Upper lobe of left lung (tissue), 6 donors: ENCODE measurements around the gene IRF3. TPM values are rescaled to one million over a fixed set of nuclear protein-coding genes. Genes with fewer than 3 reads are reported as not detected.
A peak's percentile ranks its signal among the peaks of the same experiment; 100 is the strongest.

ENCODE experiments used
- ATAC-seq, 2 donors: fragments of 200-7000 bp; cut with Tn5 transposase; one replicate each; pipeline ENCODE4 v1.9.1; 2022; ENCODE audit warnings: mild to moderate bottlenecking in 2 of 2, moderate library complexity in 2 of 2; ENCODE audit not compliant: low FRiP score in 2 of 2
- DNase-seq, 2 donors: peaks; one replicate each; pipeline ENCODE4 v3.0.0-alpha.2; 2019 to 2020
- H3K27ac ChIP-seq, 4 donors: fragments of 200-600 bp; sonication (generic); one replicate each; pipeline ENCODE4 v1.5.1; 2016 to 2019
- H3K27me3 ChIP-seq, 4 donors: fragments of 200-600 bp; sonication (generic); one replicate each; pipeline ENCODE4 v1.5.1; 2017 to 2019
- H3K36me3 ChIP-seq, 4 donors: fragments of 200-600 bp; sonication (generic); one replicate each; pipeline ENCODE4 v1.5.1; 2016 to 2019
- H3K4me1 ChIP-seq, 4 donors: fragments of 200-600 bp; sonication (generic); one replicate each; pipeline ENCODE4 v1.5.1; 2018 to 2019
- H3K4me3 ChIP-seq, 4 donors: fragments of 200-600 bp; sonication (generic); one replicate each; pipeline ENCODE4 v1.5.1; 2017 to 2019; ENCODE audit warnings: mild to moderate bottlenecking in 2 of 4, moderate library complexity in 1 of 4
- H3K9me3 ChIP-seq, 4 donors: fragments of 200-600 bp; sonication (generic); one replicate each; pipeline ENCODE4 v1.5.1; 2018 to 2019
- CTCF ChIP-seq, 6 experiments: fragments of 450-650 bp in 4 of 6; fragments of 200-600 bp in 2 of 6; sonication (generic) in 2 of 6; IDR thresholded peaks; one replicate each; pipeline ENCODE4 v1.5.1; 2016 to 2019; ENCODE audit warnings: antibody characterized with exemption in 6 of 6
- EP300 ChIP-seq, 4 donors: sonication (generic); formaldehyde crosslinking; IDR thresholded peaks; one replicate each; pipeline ENCODE4 v1.5.1; 2017; ENCODE audit warnings: antibody characterized with exemption in 4 of 4, control low read depth in 2 of 4
- POLR2A ChIP-seq, 4 donors: fragments of 450-650 bp; IDR thresholded peaks; one replicate each; pipeline ENCODE4 v1.5.1; 2016 to 2017; ENCODE audit warnings: antibody characterized with exemption in 4 of 4, mild to moderate bottlenecking in 2 of 4
- POLR2AphosphoS5 ChIP-seq, 2 donors: sonication (generic); formaldehyde crosslinking; IDR thresholded peaks; one replicate each; pipeline ENCODE4 v1.5.1; 2017; ENCODE audit warnings: antibody characterized with exemption in 2 of 2
- WGBS, 2 donors: methylation state at CpG; one replicate each; pipeline ENCODE4 v1.1.5; 2017 to 2018; 5-methylcytosine and 5-hydroxymethylcytosine counted together
- total RNA-seq, 6 donors: library from RNA; depleted of rRNA in 4 of 6; stranded (reverse); fragments of >200 nt in 4 of 6; gene quantifications; one replicate each; pipeline versions ENCODE4 v1.1.0 to v1.2.1, GENCODE V29; 2016 to 2021
- donor health status: DM: no; HTN: no; CAD: no; lungs with moderate emphysema.
- donor health status: DM: no; HTN: yes; CAD: no; lungs with severe emphysema.

The IRF3 gene
- total RNA-seq, 6 donors from 2014 or later: 50.5 to 210 (median 99.1) TPM

DNA sequence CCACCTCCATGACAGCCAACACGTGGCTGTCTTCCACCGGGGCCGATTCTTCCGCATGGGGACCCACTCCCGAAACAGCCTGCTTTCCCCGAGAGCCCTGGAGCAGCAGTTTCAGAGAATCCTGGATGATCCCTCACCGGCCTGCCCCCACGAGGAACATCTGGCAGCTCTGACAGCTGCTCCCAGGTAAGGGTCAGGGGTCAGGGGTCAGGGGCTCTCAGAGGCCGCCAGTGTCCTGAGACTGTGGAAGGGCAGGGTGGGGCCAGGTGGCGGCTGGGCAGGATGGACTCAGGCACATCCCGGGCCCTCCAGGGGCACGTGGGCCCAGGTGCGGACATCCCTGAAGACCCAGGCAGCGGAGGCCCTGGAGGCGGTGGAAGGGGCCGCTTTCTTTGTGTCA is 40.3 kb upstream of the IRF3 start:
- WGBS, 2 donors: 90 to 91% methylated on average over 8 to 15 of the region's 16 CpGs
- Histone ChIP-seq H3K27me3 (no peaks in the 10 kb centered on the region), H3K27ac (no peak overlapping the region), H3K9me3 (no peaks in the 10 kb centered on the region), H3K4me1 (no peaks in the 10 kb centered on the region), H3K36me3 (no peaks in the 10 kb centered on the region), H3K4me3 (no peak overlapping the region)
- ATAC-seq: no peak
- TF ChIP-seq POLR2A (IDR thresholded peaks at IDR 0.05) (no peak), CTCF (IDR thresholded peaks at IDR 0.05) (no peak), EP300 (IDR thresholded peaks at IDR 0.05) (no peak), POLR2AphosphoS5 (IDR thresholded peaks at IDR 0.05) (no peak)
- DNase-seq: no peak

- Histone ChIP-seq H3K27ac (no peak overlapping the region), H3K9me3 (no peaks in the 10 kb centered on the region), H3K36me3 (no peaks in the 10 kb centered on the region), H3K4me3 (no peak overlapping the region), H3K27me3 (no peaks in the 10 kb centered on the region), H3K4me1 (no peaks in the 10 kb centered on the region)
- WGBS, 2 donors: 90 to 91% methylated on average over 22 of the region's 22 CpGs
- no peak for DNase-seq
- TF ChIP-seq POLR2AphosphoS5 (IDR thresholded peaks at IDR 0.05): no peak
- TF ChIP-seq POLR2A (IDR thresholded peaks at IDR 0.05): no peak
- TF ChIP-seq EP300 (IDR thresholded peaks at IDR 0.05): no peak
- TF ChIP-seq CTCF (IDR thresholded peaks at IDR 0.05): no peak
- ATAC-seq: peak in 1 of 2 donors; percentile 4
Observed at GRCh38 chr19:49704888-49705642, 39.4 kb upstream of the IRF3 start.

DNA sequence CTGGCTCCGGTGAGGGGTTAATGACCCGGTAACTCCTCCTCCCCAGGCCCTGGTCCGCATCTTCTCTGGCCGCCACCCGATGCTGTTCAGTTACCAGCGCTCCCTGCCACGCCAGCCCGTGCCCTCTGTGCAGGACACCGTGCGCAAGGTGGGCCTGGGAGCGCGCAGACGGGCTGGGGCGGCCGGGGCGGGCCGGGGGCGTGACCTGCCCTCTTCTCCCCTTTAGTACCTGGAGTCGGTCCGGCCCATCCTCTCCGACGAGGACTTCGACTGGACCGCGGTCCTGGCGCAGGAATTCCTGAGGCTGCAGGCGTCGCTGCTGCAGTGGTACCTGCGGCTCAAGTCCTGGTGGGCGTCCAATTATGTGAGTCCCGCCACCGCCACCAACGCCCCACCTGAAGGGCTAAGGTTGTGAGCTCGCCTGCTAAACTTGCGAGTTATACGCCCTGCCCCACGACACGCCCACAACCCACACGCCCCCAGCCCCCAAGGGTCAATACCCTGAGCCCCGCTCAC is 35.7 kb upstream of the IRF3 start:
- no peak for ATAC-seq
- no peak overlapping the region for H3K27ac ChIP-seq
- H3K9me3 ChIP-seq: no peaks in the 10 kb centered on the region
- DNase-seq: peak in 1 of 2 donors; percentile 82
- no peak for TF ChIP-seq CTCF (IDR thresholded peaks at IDR 0.05)
- H3K36me3 ChIP-seq: no peaks in the 10 kb centered on the region
- 77 to 79% methylated on average over 29 to 40 of the region's 40 CpGs for WGBS, 2 donors
- H3K4me1 ChIP-seq: no peaks in the 10 kb centered on the region
- no peaks in the 10 kb centered on the region for H3K27me3 ChIP-seq
- no peak overlapping the region for H3K4me3 ChIP-seq

DNA sequence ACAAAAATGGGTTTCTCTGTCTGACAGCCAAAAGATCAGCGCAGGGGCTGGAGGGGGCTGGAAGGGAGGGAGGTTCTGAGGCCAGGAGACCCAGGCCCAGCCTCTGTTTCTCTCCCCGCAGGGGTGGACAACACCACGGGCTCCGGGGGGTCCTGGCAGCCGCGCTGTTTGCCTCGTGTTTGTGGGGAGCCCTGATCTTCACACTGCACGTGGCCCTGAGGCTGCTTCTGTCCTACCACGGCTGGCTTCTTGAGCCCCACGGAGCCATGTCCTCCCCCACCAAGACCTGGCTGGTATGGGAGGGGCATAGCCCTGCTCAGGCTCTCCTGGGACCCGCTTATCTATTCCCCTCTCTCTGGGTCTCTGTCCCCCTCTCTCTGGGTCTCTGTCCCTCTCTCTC is 34.9 kb upstream of the IRF3 start:
- H3K27ac ChIP-seq: no peak overlapping the region
- H3K9me3 ChIP-seq: no peaks in the 10 kb centered on the region
- 62 to 74% methylated on average over 11 of the region's 11 CpGs for WGBS, 2 donors
- H3K36me3 ChIP-seq: no peaks in the 10 kb centered on the region
- no peak for TF ChIP-seq POLR2AphosphoS5 (IDR thresholded peaks at IDR 0.05)
- TF ChIP-seq EP300 (IDR thresholded peaks at IDR 0.05): no peak
- peak in 1 of 2 donors; percentile 30 for ATAC-seq
- no peak for DNase-seq
- no peak overlapping the region for H3K4me3 ChIP-seq
- H3K27me3 ChIP-seq: no peaks in the 10 kb centered on the region
- no peaks in the 10 kb centered on the region for H3K4me1 ChIP-seq

DNA sequence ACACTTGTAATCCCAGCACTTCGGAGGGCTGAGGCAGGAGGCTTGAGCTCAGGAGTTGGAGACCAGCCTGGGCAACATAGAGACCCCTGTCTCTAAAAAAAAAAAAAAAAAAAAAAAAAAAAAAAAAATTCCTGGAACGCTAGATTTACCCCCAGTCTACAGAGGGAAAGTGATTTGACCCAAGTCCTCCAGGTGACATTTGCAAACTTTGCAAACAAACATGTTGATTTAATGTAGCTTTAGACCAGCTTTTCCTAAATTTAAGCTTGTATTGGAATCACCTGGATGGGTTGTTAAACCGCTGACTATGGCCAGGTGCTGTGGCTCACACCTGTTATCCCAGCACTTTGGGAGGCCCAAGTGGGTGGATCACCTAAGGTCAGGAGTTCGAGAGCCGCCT is 33.7 kb upstream of the IRF3 start:
- H3K27me3 ChIP-seq: no peaks in the 10 kb centered on the region
- no peaks in the 10 kb centered on the region for H3K4me1 ChIP-seq
- 83 to 92% methylated on average over 5 of the region's 5 CpGs for WGBS, 2 donors
- ATAC-seq (no peak), DNase-seq (no peak)
- no peaks in the 10 kb centered on the region for H3K36me3 ChIP-seq
- no peak overlapping the region for H3K4me3 ChIP-seq
- no peaks in the 10 kb centered on the region for H3K9me3 ChIP-seq
- no peak for TF ChIP-seq EP300 (IDR thresholded peaks at IDR 0.05)
- no peak for TF ChIP-seq POLR2AphosphoS5 (IDR thresholded peaks at IDR 0.05)
- TF ChIP-seq POLR2A (IDR thresholded peaks at IDR 0.05): no peak
- no peak for TF ChIP-seq CTCF (IDR thresholded peaks at IDR 0.05)
- H3K27ac ChIP-seq: no peak overlapping the region
